ENCODE measurements around the gene VPS39.

The VPS39 gene

GRCh38 chr15:42136513-42136912 lies 71.6 kb downstream of the VPS39 start:
- no peak overlapping the region for H3K4me3 ChIP-seq (ENCODE audit: low read depth, low read length)
- no peak for TF ChIP-seq CTCF (IDR thresholded peaks at IDR 0.05; ENCODE audit: borderline replicate concordance, insufficient read depth, low read depth, low read length)

GRCh38 chr15:42135351-42135750 lies 72.8 kb downstream of the VPS39 start:
- H3K4me3 ChIP-seq (ENCODE audit: low read depth, low read length), result no peak overlapping the region
- TF ChIP-seq CTCF (IDR thresholded peaks at IDR 0.05; ENCODE audit: borderline replicate concordance, insufficient read depth, low read depth, low read length), result no peak

GRCh38 chr15:42134617-42135245 lies 73.4 kb downstream of the VPS39 start:
- no peak for TF ChIP-seq CTCF (IDR thresholded peaks at IDR 0.05; ENCODE audit: borderline replicate concordance, insufficient read depth, low read depth, low read length)

GRCh38 chr15:42133886-42134502 lies 74.1 kb downstream of the VPS39 start:
- H3K4me3 ChIP-seq (ENCODE audit: low read depth, low read length), result no peak overlapping the region
- TF ChIP-seq CTCF (IDR thresholded peaks at IDR 0.05; ENCODE audit: borderline replicate concordance, insufficient read depth, low read depth, low read length), result peak; percentile 85

More at GRCh38 chr15:42134617-42135245, 73.4 kb downstream of the VPS39 start:
- no peak overlapping the region for H3K4me3 ChIP-seq (ENCODE audit: low read depth, low read length)

- TF ChIP-seq CTCF (IDR thresholded peaks at IDR 0.05; ENCODE audit: borderline replicate concordance, insufficient read depth, low read depth, low read length), result no peak
- H3K4me3 ChIP-seq (ENCODE audit: low read depth, low read length), result no peak overlapping the region
Measured at GRCh38 chr15:42133356-42133755, 74.7 kb downstream of the VPS39 start.

DNA sequence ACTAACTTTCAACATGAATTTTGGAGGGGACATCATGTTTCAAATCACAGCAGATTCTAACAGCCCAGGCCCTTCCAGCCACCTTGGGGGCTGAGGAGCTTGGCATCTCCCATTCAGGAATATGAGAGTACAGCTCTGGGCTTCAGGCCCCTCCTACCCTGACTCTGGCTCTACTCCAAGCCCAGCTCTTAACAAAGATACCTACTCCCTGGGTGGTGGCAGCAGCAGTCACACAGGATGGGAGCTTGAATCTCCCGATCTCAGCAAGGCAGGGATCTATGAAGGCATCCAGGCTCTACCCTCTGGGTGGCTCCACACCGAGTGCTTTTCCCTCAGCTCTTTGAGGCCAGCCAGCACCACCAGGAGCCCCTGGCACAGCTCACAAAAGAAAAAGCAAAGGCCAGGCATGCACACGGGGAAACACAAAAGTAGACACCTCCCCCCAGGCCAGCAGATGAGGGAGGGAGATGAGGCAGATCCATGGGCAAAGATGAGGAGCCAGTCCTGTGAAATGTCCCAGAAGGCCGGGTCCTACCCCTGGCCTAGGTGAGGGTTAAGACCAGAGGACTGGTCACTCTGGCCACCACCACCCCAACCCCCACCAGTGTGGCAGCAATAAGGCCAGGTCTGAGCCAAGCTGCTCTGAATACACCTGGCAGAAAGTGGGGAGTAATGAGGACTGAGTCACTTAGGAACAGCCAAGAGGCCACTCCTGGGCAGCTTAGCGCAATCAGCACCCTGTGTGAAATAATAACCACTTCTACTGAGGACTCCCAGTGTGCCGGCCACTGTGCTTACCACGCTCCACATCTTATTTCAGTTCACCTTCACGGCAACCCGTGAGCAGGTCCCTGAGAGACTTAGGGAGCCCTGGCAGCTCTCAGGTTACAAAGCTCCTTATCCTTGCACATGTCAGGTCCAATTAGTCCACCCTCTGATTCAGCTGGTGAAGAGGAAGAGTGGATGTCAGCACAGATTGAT lies 76.0 kb downstream of the VPS39 start:
- no peak overlapping the region for H3K4me3 ChIP-seq (ENCODE audit: low read depth, low read length)
- TF ChIP-seq CTCF (IDR thresholded peaks at IDR 0.05; ENCODE audit: borderline replicate concordance, insufficient read depth, low read depth, low read length), result no peak

All from GM12875 (cell line).